ENCODE measurements around the gene RCSD1.

Gene RCSD1

DNA sequence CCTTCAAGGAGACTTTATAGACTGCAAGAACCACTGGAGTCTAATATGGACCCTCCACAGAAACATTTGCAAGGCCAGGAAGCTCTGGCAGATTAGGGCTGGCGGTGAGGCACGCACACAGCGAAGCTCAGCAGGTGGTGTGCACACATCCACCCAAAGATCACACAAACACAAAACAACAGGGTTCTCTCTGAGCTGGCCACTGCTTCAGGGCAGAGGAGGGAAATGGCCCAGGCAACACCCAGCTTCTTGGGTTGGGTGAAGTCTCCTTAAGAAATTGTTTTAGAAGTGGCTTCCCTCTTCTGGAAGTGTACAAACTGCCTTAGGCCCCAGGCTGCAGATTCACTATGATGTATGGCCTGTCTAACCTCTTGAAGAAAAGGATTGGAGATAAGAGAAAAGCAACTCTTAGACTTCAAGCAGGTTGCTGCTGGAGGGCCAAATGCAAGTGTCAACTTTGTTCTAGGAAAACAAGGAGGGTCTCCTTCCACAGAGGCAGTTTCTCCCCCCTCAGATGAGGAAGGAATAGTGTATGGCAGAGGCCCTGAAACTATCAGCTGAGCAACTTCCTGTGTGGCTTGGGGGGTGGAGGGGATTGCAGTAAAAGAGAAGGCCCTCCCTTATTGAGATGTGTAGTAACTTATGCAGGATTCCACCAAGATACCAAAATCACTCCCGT is 2.0 kb downstream of the RCSD1 start:
- ChIA-PET POLR2A (ENCODE audit: low non-redundant PET) (no interaction called here), CTCF (interaction anchor here (0.5 to 0.6 kb wide), 2 partner anchors 84 to 230 kb away, joined by 3 to 4 read pairs; no protein-coding TSS in a partner anchor)
- H3K27ac ChIP-seq, result no peak overlapping the region
- DNase-seq (ENCODE audit: low spot score), result no peak
- TF ChIP-seq, protein P1, sequence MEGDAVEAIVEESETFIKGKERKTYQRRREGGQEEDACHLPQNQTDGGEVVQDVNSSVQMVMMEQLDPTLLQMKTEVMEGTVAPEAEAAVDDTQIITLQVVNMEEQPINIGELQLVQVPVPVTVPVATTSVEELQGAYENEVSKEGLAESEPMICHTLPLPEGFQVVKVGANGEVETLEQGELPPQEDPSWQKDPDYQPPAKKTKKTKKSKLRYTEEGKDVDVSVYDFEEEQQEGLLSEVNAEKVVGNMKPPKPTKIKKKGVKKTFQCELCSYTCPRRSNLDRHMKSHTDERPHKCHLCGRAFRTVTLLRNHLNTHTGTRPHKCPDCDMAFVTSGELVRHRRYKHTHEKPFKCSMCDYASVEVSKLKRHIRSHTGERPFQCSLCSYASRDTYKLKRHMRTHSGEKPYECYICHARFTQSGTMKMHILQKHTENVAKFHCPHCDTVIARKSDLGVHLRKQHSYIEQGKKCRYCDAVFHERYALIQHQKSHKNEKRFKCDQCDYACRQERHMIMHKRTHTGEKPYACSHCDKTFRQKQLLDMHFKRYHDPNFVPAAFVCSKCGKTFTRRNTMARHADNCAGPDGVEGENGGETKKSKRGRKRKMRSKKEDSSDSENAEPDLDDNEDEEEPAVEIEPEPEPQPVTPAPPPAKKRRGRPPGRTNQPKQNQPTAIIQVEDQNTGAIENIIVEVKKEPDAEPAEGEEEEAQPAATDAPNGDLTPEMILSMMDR (conservative IDR thresholded peaks at IDR 0.05; ENCODE audit: low read depth), result no peak

DNA sequence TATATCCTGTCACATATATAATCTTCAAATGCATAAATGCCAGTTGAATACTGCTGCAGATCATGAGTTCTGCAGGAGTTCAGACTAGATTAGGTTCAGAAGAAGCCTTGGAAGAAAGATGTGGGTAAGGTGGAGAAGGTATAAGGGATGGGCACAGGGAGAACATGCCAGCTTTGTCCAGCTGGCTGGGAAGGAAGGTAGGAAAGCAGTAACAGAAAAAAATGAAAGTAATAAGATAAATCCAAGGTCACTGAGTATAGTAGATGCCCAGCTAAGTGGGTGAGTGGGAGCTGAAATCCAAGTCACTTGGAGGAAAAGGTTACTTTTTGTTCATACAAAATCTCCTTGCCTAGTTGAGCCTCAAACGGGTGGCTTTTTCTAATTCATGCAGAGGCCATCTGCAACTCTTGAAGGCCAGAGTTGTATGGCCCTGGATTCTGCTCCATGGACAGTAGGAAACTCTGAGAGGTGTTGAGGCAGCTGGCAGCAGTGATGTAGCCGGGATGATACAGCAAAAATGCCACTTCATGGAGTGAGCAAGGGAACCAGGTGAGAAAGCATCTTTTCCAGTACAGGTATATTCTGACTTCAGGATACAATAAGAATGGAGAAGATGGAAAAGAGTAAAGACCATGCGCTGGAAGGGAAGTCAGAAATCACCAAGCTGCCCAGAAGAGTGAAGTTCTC is 3.4 kb downstream of the RCSD1 start:
- CTCF ChIA-PET, result interaction anchor here (0.6 to 1.5 kb wide), 2 partner anchors 54 to 636 kb away, joined by 3 read pairs; no protein-coding TSS in a partner anchor
- POLR2A ChIA-PET (ENCODE audit: low non-redundant PET), result no interaction called here
- DNase-seq (ENCODE audit: low spot score), result no peak
- no peak overlapping the region for H3K27ac ChIP-seq
- TF ChIP-seq, protein P1 (conservative IDR thresholded peaks at IDR 0.05; ENCODE audit: low read depth), result no peak

DNA sequence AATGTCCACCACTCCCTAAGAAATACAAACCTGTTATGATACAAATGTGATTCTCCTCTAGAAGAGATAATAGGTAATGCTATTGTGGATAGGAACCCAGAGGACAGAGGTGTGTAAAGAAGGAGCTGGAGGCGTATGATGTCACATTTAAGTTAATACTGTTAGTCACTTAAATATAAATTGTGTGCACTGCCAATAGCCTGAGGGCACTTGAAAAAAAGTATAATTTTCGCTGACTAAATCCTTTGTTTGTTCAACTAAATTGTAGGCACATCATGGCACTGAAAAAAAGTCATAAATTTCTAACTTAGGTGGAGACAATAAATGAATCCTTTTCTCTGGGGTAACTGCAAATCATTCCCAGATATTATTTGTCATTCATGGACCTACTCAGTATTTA is 4.4 kb downstream of the RCSD1 start:
- TF ChIP-seq, protein P1 (conservative IDR thresholded peaks at IDR 0.05; ENCODE audit: low read depth), result no peak
- ChIA-PET CTCF (no interaction called here), POLR2A (ENCODE audit: low non-redundant PET) (no interaction called here)
- DNase-seq (ENCODE audit: low spot score), result peak; percentile 18
- no peak overlapping the region for H3K27ac ChIP-seq

DNA sequence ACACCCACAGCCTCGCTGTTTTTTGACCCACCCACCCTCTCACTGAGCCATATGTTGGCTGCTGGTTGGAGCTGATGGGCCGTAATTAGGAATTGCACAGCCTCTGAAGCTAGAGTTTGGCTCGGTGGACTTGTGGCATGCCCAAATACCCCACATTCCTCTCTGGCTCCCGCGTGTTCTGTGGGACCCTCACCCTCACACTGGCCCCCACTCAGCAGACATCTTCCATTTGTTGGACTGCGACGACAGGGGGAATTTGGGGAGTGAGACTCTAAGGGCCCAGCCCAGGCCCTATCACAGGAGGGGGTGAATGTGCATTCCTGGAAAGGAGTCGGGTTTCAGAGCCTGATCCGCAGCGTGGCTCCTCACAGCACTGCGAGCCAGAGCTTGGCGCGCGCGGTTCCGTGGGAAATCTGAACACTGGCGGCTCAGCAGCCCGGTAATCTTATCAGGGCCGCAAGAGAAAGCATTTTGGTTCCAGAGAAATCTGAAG is 5.2 kb downstream of the RCSD1 start:
- TF ChIP-seq, protein P1 (conservative IDR thresholded peaks at IDR 0.05; ENCODE audit: low read depth), result no peak
- ChIA-PET POLR2A (ENCODE audit: low non-redundant PET) (no interaction called here), CTCF (no interaction called here)
- H3K27ac ChIP-seq, result no peak overlapping the region
- no peak for DNase-seq (ENCODE audit: low spot score)

DNA sequence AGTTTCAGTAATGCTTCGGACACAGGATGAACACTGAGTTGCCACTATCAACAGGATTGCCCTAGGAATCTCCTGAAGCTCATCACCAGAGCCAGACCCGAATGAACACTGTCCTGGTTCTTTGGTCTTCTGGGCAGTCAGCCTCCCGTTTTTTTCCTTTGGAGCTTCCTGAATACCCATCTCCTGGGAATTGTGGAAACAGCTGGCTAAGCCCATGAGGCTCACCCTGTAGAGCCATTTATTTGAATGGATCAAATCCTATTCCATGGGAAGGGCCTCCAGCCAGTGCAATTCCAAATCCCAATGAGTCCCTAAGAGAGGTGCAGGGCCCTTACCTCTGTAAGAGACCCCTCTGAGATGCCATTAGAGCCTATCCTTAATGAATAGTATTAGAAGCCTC is 5.9 kb downstream of the RCSD1 start:
- POLR2A ChIA-PET (ENCODE audit: low non-redundant PET), result no interaction called here
- TF ChIP-seq, protein P1 (conservative IDR thresholded peaks at IDR 0.05; ENCODE audit: low read depth), result no peak
- CTCF ChIA-PET, result no interaction called here
- no peak overlapping the region for H3K27ac ChIP-seq
- no peak for DNase-seq (ENCODE audit: low spot score)

- ChIA-PET POLR2A (ENCODE audit: low non-redundant PET) (no interaction called here), CTCF (no interaction called here)
- H3K27ac ChIP-seq, result no peak overlapping the region
- no peak for DNase-seq (ENCODE audit: low spot score)
- TF ChIP-seq, protein P1 (conservative IDR thresholded peaks at IDR 0.05; ENCODE audit: low read depth), result no peak
Observed at GRCh38 chr1:167638064-167638463, 8.0 kb downstream of the RCSD1 start.
